GM21723 (cell line): ENCODE results near the gene APBB1IP.

Source experiments
- ATAC-seq: cut with Tn5 transposase; IDR thresholded peaks from one replicate; pipeline ENCODE4 v1.9.1; 2021; ENCODE audit warnings: mild to moderate bottlenecking, moderate library complexity; ENCODE audit not compliant: unreplicated experiment

Gene APBB1IP

GRCh38 chr10:26505491-26505890 lies 67.3 kb downstream of the APBB1IP start:
- ATAC-seq, result no peak

DNA sequence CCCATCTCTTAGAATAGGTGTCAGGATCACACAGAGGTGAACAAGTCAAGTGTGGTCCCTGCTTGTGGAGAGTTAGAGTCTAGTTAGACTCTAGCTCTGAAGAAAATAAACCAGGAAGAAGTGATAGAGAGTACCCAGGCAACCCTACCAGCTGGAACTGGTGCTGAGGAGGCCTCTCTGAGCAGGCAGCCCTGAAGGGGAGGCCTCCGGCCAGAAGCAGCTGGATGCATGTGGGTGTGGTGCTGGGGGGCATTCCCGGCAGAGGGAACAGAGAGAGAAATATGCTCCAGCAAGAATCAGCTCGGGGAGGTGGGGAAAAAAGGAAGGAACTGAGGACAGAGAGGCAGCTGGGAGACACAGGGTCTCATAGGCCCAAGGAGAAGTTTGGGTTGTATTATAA lies 68.6 kb downstream of the APBB1IP start:
- no peak for ATAC-seq

DNA sequence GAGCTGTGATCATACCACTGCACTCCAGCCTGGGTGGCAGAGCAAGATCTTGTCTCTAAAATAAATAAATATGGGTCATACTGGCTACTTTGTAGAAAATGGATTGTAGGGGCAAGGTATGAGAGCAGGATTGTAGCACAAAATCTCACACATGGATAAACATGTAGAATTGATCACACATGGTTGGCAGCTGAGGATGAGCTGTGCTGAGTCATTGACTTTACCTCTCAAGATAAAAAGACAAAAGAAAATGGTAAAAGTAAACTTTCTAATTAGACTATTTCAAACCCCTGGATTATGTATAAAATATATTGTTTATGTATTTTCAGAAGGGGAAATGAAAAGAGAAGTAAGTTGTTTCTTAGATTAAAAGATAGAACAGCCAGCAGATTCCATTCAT lies 69.3 kb downstream of the APBB1IP start:
- ATAC-seq, result no peak

DNA sequence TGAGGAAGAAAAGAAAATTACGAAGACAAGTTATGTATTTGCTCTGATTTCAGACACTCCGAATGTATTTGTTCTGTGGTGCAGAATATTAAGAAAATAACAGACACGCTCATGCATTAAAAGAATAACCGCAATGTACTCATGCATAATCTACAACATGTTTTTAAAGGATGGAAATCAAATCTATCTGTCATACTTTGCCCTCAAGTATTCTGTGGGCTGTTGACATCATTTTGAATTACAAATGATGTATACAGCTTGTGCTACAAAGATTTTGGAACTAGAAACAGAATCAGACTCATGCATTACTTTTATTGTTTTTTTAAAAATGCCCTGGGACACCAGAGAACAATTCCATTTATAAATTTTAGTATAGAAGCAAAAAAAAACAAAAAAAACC lies 69.9 kb downstream of the APBB1IP start:
- ATAC-seq, result no peak

DNA sequence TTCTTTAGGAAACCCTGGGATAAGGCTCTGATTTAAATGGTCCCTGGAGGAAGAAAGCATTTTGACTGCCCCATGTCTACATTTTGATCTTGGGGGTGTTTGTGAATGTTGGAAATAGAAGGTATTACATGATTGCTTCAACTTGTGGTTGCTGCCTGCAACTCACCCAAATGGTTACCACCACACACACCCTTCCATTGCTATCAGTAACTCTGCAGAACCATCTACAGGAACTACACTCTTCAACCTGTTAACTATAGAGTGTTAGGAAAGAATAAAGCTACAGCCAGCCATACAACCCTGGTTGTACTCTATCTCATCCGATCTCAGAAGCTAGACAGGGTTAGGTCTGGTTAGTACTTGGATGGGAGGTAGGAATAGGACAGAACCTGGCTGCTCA lies 71.2 kb downstream of the APBB1IP start:
- ATAC-seq, result no peak

DNA sequence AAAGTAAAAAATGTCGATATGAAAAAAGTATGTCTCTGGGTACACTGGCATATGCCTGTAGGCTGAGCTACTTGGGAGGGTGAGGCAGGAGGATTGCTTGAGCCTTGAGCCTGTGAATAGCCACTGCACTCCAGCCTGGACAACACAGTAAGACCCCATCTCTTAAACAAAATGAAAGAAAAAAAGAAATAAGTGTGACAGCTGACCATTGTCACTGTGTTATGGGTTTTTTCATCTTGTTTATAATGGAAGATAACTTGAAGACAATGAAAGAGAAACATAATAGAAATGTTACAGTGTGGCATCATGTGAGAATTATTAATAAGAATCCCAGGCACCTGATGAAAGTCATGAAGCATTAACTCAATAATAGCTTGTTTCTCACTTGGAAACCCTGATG lies 75.0 kb downstream of the APBB1IP start:
- ATAC-seq, result no peak

DNA sequence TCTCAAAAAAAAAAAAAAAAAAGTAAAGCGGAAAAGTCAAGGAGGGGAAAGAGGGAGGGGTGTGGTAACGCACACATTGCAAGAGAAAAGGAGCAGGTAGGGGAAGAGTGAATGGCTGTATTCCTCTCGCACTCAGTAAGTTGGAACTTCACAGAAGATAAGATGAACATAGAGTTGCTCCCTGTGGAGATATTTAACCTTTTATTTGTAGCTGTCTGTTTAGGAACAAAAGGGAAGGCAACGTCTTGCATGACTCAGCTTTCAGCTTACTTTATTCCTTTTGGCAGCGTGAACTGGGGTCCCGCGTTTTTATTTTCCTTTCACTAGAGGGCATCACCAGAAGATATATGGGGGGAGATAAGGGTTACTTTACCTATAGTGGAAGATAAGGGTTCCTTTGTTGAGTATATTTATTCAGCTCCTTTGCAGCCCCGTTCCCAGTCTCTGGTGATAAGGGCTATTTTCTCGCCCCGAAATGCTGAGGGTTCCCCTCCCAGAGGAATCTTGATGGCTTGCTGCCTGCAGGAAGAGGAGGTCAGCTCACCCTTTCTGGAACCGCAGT lies 78.5 kb downstream of the APBB1IP start:
- no peak for ATAC-seq

DNA sequence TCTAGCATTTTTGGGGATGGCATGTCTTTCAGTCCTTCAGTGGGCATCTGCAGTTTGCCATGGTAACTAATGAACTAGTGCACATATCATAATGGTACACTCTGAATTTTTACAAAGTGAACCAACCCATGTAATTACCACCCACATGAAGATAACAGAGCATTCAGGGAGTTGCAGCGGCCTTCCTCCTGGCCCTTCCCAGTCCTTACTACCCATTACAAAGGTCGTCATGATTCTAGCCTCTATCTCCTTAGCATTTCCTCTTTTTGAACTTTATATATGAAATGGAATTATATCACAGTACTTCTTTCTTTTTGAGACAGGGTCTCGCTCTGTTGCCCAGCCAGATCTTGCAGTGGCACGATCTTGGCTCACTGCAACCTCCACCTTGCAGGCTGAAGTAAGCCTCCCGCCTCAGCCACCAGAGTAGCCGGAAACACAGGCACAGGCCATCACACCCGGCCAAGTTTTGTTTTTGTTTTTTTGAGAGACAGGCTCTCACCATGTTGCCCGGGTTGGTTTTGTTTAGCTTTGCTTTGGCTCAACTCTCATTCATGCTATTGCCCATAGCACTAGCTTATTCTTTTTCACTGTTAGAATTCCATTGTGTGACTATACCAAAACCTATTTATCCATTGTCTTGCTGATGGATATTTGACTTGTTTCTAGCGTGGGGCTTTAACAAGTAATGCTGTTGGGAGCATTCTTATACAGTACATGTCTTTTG lies 79.2 kb downstream of the APBB1IP start:
- no peak for ATAC-seq

DNA sequence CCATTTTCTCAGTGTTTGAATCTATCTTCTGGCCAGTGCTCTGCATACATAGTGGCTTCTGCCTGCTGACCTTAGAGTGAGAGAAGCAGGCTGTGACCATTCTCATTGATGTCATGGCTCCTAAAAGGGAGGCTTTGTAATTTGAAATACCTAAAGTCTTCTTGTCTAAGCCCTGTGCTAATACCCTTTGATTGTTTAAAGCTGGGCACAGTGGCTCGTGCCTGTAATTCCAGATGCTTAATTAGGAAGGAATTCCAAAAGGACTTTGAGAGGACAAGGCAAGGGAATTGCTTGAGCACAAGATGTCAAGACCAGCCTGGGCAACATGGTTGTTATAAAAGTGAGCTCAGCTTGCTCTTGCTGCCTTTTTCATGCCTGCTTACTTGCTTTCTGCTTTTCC lies 81.7 kb downstream of the APBB1IP start:
- no peak for ATAC-seq

DNA sequence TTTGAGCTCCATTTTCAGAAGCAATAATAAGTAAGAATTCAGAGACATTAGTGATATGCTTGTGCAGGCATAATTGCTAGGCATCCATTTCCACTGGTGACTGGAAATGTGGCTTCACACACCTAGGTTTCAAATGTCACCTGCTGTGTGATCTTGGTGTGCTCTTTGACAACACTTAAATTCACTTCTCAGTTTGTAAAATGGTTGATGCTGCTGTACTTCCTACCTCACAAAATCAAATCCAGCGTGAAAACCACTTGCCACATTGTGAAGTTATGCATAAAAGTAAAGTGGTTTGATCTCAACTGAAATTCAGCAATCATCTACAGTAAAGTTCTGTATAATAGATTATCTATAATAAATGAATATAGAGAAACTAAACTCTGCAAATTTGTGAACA lies 82.4 kb downstream of the APBB1IP start:
- no peak for ATAC-seq

DNA sequence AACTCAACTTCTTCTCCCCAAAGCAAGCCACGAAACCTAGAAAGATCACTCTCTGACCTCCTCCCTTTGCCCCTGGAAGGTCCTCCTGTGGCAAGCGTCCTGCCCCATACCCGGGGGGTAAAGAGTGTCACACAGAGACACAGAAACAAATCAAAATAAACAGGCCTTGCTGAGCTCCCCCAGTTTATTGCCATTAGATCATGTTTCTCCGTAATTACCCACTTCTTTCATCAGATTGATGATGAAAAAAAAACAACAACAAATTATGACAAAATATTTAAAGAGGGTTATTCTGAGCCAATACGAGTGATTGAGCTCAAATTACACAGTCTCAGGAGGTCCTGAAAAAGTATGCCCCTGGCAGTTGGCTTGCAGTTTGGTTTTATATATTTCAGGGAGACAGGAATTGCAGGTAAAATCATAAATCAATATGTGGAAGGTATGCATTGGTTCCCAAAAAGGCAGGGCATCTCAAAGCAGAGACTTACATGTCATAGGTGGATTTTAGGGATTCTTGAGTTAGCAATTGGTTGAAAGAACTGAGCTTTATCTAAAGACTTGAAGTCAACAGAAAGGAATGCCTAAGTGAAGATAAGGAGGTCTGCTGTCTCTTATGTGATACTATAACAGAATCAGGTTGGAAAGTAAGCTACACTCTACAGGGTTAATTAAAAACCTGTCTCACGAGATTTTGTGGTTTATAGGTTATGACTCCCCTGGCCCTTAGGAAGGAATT lies 86.2 kb downstream of the APBB1IP start:
- ATAC-seq, result no peak

- no peak for ATAC-seq
Measured at GRCh38 chr10:26525586-26525985, 87.4 kb downstream of the APBB1IP start.

GRCh38 chr10:26527018-26527417 lies 88.9 kb downstream of the APBB1IP start:
- ATAC-seq, result no peak

GRCh38 chr10:26528048-26528447 lies 89.9 kb downstream of the APBB1IP start:
- no peak for ATAC-seq

DNA sequence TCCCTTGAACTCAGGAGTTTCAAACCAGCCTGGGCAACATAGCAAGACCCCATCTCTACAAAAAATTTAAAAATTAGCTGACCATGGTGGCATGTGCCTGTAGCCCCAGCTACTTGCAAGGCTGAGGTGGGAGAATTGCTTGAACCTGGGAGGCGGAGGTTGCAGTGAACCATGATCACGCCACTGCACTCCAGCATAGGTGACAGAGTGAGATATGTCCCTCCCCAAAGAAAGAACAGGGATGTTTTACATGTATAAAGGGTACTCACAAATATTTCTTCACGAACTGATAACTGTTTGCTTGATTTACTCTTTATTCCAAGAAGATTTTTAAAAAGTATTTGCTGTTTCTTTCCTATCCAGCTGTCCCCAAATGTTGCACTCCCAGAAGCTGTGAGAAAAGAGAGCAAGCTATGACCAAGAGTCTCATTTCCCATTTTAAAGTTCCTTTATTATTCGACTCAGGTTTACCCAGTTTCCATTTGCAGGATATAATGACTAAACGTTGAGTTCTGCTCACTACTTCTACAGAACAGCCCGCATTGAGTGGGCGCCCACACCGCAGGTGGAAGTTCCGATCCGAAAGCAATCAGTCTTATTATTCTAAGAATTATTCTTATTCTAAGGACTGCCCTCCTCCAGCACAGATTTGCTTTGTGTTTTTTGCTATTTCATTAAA lies 90.7 kb downstream of the APBB1IP start:
- ATAC-seq, result peak; percentile 83

GRCh38 chr10:26534384-26534783 lies 96.2 kb downstream of the APBB1IP start:
- no peak for ATAC-seq

GRCh38 chr10:26540601-26541000 lies 102.5 kb downstream of the APBB1IP start:
- ATAC-seq, result no peak

DNA sequence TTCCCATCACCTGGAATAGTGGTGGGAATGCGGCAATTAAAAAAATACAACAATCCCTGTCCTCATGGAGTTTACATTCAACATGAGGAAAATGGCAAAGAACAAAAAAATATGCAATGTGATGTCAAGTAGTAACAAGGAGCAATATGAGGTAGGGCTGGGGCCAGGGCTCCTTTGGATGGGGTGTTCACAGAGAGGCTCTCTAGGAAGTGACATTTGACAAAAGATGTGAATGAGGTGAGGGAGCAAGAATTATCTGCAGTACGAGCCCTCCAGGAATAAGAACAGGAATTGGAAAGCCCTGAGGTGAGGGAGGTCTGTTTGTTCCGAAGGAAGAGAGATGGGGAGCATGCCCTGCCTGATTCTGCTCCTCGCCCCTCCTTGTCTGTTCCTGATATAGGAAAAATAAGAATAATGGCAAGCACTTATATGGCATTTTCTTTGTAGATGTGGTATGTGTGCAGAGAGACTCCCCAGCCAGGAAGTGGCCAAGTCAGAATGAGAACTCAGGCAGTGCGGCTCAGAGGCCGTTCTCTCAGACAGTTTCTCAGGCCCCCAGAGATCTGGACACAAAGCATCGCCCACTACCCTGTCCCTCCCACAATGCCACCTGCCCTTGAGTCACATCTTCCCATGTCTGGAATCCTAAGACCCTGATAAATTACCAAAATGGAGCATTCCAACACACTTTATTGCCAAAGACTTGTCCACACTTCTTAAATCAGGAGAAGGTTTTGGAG lies 105.6 kb downstream of the APBB1IP start:
- ATAC-seq, result peak; percentile 84

- no peak for ATAC-seq
Measured at GRCh38 chr10:26544932-26545331, 106.8 kb downstream of the APBB1IP start.

- ATAC-seq, result no peak
Measured at GRCh38 chr10:26550774-26551526, 112.8 kb downstream of the APBB1IP start.
